Fibroblast of lung (primary cell): ENCODE results near the gene ASTN1. TPM values are rescaled to one million over a fixed set of nuclear protein-coding genes. Genes with fewer than 3 reads are reported as not detected.

Experiments used
- DNase-seq, 2 donors: peaks; one replicate each; pipeline versions ENCODE4 v3.0.0 to v3.0.0-alpha.2; 2010; ENCODE audit warnings: low read depth in 2 of 2
- H2AFZ ChIP-seq: 2 replicates; pipeline ENCODE4 v1.5.1; 2012; ENCODE audit warnings: low read length, control low read depth, inconsistent platforms
- H3K27ac ChIP-seq: 2 replicates; pipeline ENCODE4 v1.5.1; 2011; ENCODE audit warnings: low read length, control low read depth; ENCODE audit not compliant: insufficient read depth
- H3K27me3 ChIP-seq: 2 replicates; pipeline ENCODE4 v1.5.1; 2011; ENCODE audit warnings: mild to moderate bottlenecking, low read length; ENCODE audit not compliant: control insufficient read depth, insufficient read depth
- H3K36me3 ChIP-seq: 2 replicates; pipeline ENCODE4 v1.5.1; 2011; ENCODE audit warnings: low read length; ENCODE audit not compliant: control insufficient read depth, insufficient read depth
- H3K4me1 ChIP-seq: 2 replicates; pipeline ENCODE4 v1.5.1; 2011; ENCODE audit warnings: low read length; ENCODE audit not compliant: control insufficient read depth, insufficient read depth; ENCODE audit errors: extremely low read depth
- H3K4me2 ChIP-seq: 2 replicates; pipeline ENCODE4 v1.5.1; 2011; ENCODE audit warnings: low read length, control low read depth; ENCODE audit not compliant: insufficient read depth; ENCODE audit errors: extremely low read depth
- H3K4me3 ChIP-seq, 4 experiments: fragments of 200-600 bp in 1 of 4; sonication (generic) in 1 of 4; replicated peaks in 1 of 4; 2 replicates each; pipeline ENCODE4 v1.5.1; 2011 to 2016; ENCODE audit warnings: low read length in 4 of 4, low read depth in 3 of 4, mild to moderate bottlenecking in 3 of 4, control low read depth in 2 of 4, inconsistent platforms in 1 of 4, mixed read lengths in 1 of 4; ENCODE audit not compliant: insufficient read depth in 1 of 4; ENCODE audit errors: control extremely low read depth in 1 of 4
- H3K79me2 ChIP-seq: 2 replicates; pipeline ENCODE4 v1.5.1; 2012; ENCODE audit warnings: mild to moderate bottlenecking, low read length, inconsistent platforms; ENCODE audit not compliant: control insufficient read depth, insufficient read depth
- H3K9ac ChIP-seq: 2 replicates; pipeline ENCODE4 v1.5.1; 2011; ENCODE audit warnings: mild to moderate bottlenecking, low read length, control low read depth; ENCODE audit not compliant: insufficient read depth
- H3K9me3 ChIP-seq: 2 replicates; pipeline ENCODE4 v1.5.1; 2012; ENCODE audit warnings: low read depth, low read length; ENCODE audit not compliant: control insufficient read depth, insufficient read depth
- H4K20me1 ChIP-seq: 2 replicates; pipeline ENCODE4 v1.5.1; 2011; ENCODE audit warnings: low read length; ENCODE audit not compliant: control insufficient read depth, insufficient read depth; ENCODE audit errors: extremely low read depth
- EZH2 ChIP-seq: IDR thresholded peaks from 2 replicates; pipeline ENCODE4 v1.5.1; 2012; ENCODE audit warnings: low read length, control low read depth, mild to moderate bottlenecking; ENCODE audit errors: missing control alignments
- polyA plus RNA-seq, 2 donors: library from polyadenylated mRNA; depleted of rRNA in 1 of 2; stranded (reverse) in 1 of 2; unstranded in 1 of 2; fragments of >200 nt; gene quantifications; 2 replicates each; pipeline ENCODE4 v1.2.1, GENCODE V29; 2011 to 2012; ENCODE audit warnings: missing spikeins in 1 of 2
- total RNA-seq: library from RNA; depleted of rRNA; stranded (reverse); fragments of >200 nt; gene quantifications from 2 replicates; pipeline ENCODE4 v1.2.1, GENCODE V29; 2014
- TF ChIP-seq, protein P1 (sequence below), 2 donors: IDR thresholded peaks in 1 of 2; conservative IDR thresholded peaks in 1 of 2; 1 replicate in 1 of 2; 2 replicates in 1 of 2; pipeline ENCODE4 v1.5.1; 2011 to 2012; ENCODE audit warnings: low read length in 2 of 2, control low read depth in 1 of 2, inconsistent platforms in 1 of 2, low read depth in 1 of 2, mild to moderate bottlenecking in 1 of 2

ASTN1 gene
- total and polyA plus RNA-seq, 2 donors (not counting 1 experiment from before 2014, with no cell fraction given) = 0.06 to 0.17 TPM

- Histone ChIP-seq H3K4me1 (no peaks in the 10 kb centered on the region), H4K20me1 (no peaks in the 10 kb centered on the region), H3K79me2 (no peaks in the 10 kb centered on the region), H3K27ac (no peak overlapping the region), H3K36me3 (no peaks in the 10 kb centered on the region), H3K4me3 (no peak overlapping the region), H2AFZ (no peak overlapping the region), H3K9me3 (no peaks in the 10 kb centered on the region), H3K27me3 (peaks cover 10% of the 10 kb centered on the region), H3K4me2 (no peak overlapping the region), H3K9ac (no peak overlapping the region)
- DNase-seq = peak in 1 of 2 donors; percentile 20
- TF ChIP-seq EZH2 = no peak
- TF ChIP-seq, protein P1, sequence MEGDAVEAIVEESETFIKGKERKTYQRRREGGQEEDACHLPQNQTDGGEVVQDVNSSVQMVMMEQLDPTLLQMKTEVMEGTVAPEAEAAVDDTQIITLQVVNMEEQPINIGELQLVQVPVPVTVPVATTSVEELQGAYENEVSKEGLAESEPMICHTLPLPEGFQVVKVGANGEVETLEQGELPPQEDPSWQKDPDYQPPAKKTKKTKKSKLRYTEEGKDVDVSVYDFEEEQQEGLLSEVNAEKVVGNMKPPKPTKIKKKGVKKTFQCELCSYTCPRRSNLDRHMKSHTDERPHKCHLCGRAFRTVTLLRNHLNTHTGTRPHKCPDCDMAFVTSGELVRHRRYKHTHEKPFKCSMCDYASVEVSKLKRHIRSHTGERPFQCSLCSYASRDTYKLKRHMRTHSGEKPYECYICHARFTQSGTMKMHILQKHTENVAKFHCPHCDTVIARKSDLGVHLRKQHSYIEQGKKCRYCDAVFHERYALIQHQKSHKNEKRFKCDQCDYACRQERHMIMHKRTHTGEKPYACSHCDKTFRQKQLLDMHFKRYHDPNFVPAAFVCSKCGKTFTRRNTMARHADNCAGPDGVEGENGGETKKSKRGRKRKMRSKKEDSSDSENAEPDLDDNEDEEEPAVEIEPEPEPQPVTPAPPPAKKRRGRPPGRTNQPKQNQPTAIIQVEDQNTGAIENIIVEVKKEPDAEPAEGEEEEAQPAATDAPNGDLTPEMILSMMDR (conservative IDR thresholded peaks at IDR 0.05 in 1 of 2, IDR thresholded peaks at IDR 0.05 in 1 of 2; ENCODE audit: low read depth in 1 of 2, low read length in 2 of 2) = no peak
Observed at GRCh38 chr1:177200290-177200689, 35.8 kb upstream of the ASTN1 start.

- H3K27me3 ChIP-seq = peaks cover 16% of the 10 kb centered on the region
- H3K9ac ChIP-seq = no peak overlapping the region
- no peaks in the 10 kb centered on the region for H3K4me1 ChIP-seq
- H3K9me3 ChIP-seq = no peaks in the 10 kb centered on the region
- H3K36me3 ChIP-seq = no peaks in the 10 kb centered on the region
- H3K4me3 ChIP-seq = no peak overlapping the region
- no peak overlapping the region for H3K27ac ChIP-seq
- no peaks in the 10 kb centered on the region for H4K20me1 ChIP-seq
- TF ChIP-seq EZH2 = no peak
- TF ChIP-seq, protein P1 (conservative IDR thresholded peaks at IDR 0.05 in 1 of 2, IDR thresholded peaks at IDR 0.05 in 1 of 2; ENCODE audit: low read depth in 1 of 2, low read length in 2 of 2) = no peak
- H3K79me2 ChIP-seq = no peaks in the 10 kb centered on the region
- no peak overlapping the region for H2AFZ ChIP-seq
- no peak overlapping the region for H3K4me2 ChIP-seq
- no peak for DNase-seq
Observed at GRCh38 chr1:177198243-177198642, 33.7 kb upstream of the ASTN1 start.

DNA sequence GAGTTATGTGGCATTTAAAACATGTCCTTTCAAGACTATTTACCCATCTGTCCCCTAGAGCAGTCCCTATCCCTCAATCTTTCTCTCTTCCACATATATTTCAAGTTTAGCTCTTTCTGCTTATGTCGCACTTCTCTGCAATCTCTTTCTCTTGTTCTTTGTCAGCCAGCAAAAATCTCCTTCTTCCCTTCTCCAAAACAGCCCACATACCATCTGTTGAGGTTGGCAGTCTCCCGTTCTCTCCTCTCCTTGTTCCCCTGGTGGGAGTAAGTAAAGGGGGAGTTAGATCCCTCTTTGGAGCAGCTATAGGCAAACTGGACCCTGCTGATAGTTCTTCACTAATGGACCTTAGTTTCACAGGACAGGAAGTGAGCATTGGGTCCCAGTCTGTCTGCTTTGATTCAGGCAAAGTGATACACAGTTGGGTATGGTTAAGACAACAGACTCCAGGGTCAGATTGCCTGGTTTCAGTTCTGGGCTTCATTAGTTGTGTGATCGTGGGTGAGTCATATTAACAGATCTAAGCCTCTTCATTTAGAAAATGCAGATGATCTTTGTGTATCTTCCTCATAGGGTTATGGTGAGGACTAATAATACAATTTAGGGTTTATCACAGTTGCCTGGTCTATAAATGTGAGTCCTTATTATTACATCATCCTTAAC is 25.9 kb upstream of the ASTN1 start:
- no peaks in the 10 kb centered on the region for H3K9me3 ChIP-seq
- peaks cover 7% of the 10 kb centered on the region for H3K27me3 ChIP-seq
- TF ChIP-seq EZH2 = no peak
- TF ChIP-seq, protein P1 (conservative IDR thresholded peaks at IDR 0.05 in 1 of 2, IDR thresholded peaks at IDR 0.05 in 1 of 2; ENCODE audit: low read depth in 1 of 2, low read length in 2 of 2) = no peak
- no peak overlapping the region for H3K9ac ChIP-seq
- no peaks in the 10 kb centered on the region for H3K4me1 ChIP-seq
- H4K20me1 ChIP-seq = no peaks in the 10 kb centered on the region
- no peaks in the 10 kb centered on the region for H3K36me3 ChIP-seq
- no peak overlapping the region for H3K4me2 ChIP-seq
- no peak overlapping the region for H2AFZ ChIP-seq
- H3K27ac ChIP-seq = no peak overlapping the region
- H3K79me2 ChIP-seq = no peaks in the 10 kb centered on the region
- H3K4me3 ChIP-seq = no peak overlapping the region
- DNase-seq = no peak
